HG02840 (cell line): ENCODE results near the gene HRH1.
A peak's percentile ranks its signal among the peaks of the same experiment; 100 is the strongest.

ENCODE experiments used
- ATAC-seq: cut with Tn5 transposase; IDR thresholded peaks from one replicate; pipeline ENCODE4 v1.9.1; 2021; ENCODE audit warnings: mild to moderate bottlenecking, moderate library complexity, moderate number of reproducible peaks; ENCODE audit not compliant: unreplicated experiment, low FRiP score

The HRH1 gene

GRCh38 chr3:11272906-11273574, 118.7 kb downstream of the HRH1 start:
- no peak for ATAC-seq

- ATAC-seq: no peak
Observed at GRCh38 chr3:11273891-11274291, 119.6 kb downstream of the HRH1 start.

- no peak for ATAC-seq
Observed at GRCh38 chr3:11274566-11275142, 120.4 kb downstream of the HRH1 start.

- ATAC-seq: no peak
Observed at GRCh38 chr3:11275926-11276325, 121.6 kb downstream of the HRH1 start.

- no peak for ATAC-seq
Observed at GRCh38 chr3:11276901-11277300, 122.6 kb downstream of the HRH1 start.

GRCh38 chr3:11282250-11283138, 128.2 kb downstream of the HRH1 start:
- ATAC-seq: no peak

GRCh38 chr3:11283139-11283475, 128.8 kb downstream of the HRH1 start:
- no peak for ATAC-seq

GRCh38 chr3:11284011-11284410, 129.7 kb downstream of the HRH1 start:
- ATAC-seq: no peak

GRCh38 chr3:11285471-11285870, 131.2 kb downstream of the HRH1 start:
- no peak for ATAC-seq

GRCh38 chr3:11287404-11287803, 133.1 kb downstream of the HRH1 start:
- ATAC-seq: no peak

GRCh38 chr3:11288021-11288491, 133.8 kb downstream of the HRH1 start:
- ATAC-seq: no peak

- peak; percentile 67 for ATAC-seq
Observed at GRCh38 chr3:11288786-11289637, 134.7 kb downstream of the HRH1 start.

GRCh38 chr3:11289864-11290263, 135.6 kb downstream of the HRH1 start:
- ATAC-seq: no peak

GRCh38 chr3:11290743-11291680, 136.7 kb downstream of the HRH1 start:
- ATAC-seq: no peak

GRCh38 chr3:11291808-11292207, 137.5 kb downstream of the HRH1 start:
- ATAC-seq: no peak

GRCh38 chr3:11297126-11297525, 142.8 kb downstream of the HRH1 start:
- no peak for ATAC-seq

- no peak for ATAC-seq
Observed at GRCh38 chr3:11300970-11301369, 146.7 kb downstream of the HRH1 start.

- ATAC-seq: no peak
Observed at GRCh38 chr3:11302444-11302843, 148.2 kb downstream of the HRH1 start.

- ATAC-seq: no peak
Observed at GRCh38 chr3:11304175-11304574, 149.9 kb downstream of the HRH1 start.
